ENCODE results near the gene KRTAP27-1. TPM values are rescaled to one million over a fixed set of nuclear protein-coding genes. Genes with fewer than 3 reads are reported as not detected.

The KRTAP27-1 gene, protein sequence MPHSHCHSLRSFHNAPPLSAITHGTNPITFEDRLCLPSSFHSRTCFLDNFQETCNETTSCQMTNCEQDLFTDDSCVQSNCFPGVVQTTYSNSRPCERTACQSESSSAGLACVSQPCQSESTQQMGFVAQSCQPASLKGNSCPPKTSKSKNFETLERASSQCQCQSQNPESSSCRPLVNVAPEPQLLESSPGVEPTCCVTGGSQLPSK
- not detected for total RNA-seq

DNA sequence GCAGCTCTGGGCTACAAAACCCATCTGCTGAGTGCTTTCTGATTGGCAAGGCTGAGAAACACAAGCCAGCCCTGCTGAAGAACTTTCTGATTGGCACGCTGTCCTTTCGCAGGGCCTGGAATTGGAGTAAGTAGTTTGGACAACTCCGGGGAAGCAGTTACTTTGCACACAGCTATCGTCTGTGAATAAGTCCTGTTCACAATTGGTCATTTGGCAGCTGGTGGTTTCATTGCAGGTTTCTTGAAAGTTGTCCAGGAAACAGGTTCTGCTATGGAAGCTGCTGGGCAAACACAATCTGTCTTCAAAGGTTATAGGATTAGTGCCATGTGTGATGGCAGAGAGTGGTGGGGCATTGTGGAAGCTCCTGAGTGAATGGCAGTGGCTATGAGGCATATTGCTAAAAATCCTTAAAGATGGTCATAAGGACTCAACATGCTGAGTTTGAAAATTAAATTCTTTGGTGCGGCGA, at the start of gene KRTAP27-1:
Gene KRTAP27-1, minus strand, starts transcription at position 419 of the 469 bp plus-strand sequence. Its CDS starts 26 bp downstream, at position 393.
- no peak for DNase-seq (ENCODE audit: low spot score)

DNA sequence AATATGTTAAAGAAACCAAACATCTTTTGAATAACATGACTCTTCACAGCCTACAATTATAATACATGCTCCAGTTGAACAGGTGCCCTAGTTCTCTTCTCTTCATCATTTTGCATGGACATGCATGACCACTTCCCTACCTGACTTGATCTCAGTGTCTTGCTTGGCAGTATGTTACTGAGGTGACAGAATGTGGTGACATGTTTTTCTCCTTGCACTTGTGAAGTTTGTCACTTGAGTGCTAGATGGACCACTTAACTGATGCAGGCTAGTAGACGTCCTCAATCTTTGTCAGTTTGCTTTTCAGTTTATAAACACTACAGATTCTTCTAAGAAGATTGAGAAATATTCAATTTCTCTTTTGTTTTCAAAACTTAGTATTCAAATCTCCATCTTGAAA, 44.7 kb upstream of the KRTAP27-1 start:
- no peak for DNase-seq (ENCODE audit: low spot score)

DNA sequence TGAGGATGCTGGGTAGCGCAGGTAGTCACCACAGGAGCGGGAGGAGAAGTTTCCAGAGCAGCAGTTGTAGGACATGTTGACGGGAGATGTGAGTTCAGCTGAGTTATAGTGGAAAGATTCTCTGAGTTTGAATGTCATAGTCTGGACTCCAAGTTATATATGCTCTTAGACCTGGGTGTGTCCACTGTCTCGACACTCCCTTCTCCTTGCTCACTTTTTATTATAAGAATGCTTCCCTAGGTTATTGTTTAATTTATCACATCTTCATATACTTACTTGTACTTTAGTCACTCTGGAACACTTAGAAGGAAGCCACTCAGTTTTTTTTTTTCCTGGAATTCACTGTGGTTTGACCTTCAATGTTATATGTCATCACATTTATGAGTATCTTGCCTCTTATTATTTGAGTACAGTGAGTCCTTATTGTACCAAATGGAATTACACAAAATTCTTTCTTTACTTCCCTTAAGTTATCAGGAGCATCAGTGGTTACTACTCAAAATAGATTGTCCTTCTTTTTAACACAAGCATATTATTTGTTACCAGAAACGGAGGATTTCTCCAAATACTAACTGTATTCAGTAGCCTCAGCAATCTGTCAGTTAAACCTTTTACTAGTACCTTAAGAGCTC, 34.8 kb upstream of the KRTAP27-1 start, which contains the start of gene KRTAP13-2:
Gene KRTAP13-2, minus strand, starts transcription at position 133 of the 632 bp plus-strand sequence. Its CDS starts 58 bp downstream, at position 75.
- DNase-seq (ENCODE audit: low spot score), result no peak

DNA sequence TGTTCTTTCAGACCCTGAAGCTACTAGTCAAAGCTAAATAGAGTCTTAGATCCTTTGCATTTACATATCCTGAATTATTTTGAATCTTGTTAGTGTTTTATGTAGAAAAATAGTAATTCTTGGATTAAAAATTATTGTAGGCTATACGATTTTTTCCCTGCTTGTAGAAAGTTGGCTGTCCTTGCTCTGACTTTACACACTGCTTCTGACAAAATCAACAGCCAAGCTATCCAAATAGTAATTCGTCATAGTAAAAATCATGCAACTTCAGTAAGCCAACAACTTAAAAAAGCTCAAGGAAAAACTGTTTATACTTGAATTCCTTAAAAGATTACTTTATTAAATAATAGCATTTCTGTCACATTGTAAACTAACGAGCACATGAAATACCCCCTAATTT, 18.4 kb upstream of the KRTAP27-1 start:
- DNase-seq (ENCODE audit: low spot score), result no peak

DNA sequence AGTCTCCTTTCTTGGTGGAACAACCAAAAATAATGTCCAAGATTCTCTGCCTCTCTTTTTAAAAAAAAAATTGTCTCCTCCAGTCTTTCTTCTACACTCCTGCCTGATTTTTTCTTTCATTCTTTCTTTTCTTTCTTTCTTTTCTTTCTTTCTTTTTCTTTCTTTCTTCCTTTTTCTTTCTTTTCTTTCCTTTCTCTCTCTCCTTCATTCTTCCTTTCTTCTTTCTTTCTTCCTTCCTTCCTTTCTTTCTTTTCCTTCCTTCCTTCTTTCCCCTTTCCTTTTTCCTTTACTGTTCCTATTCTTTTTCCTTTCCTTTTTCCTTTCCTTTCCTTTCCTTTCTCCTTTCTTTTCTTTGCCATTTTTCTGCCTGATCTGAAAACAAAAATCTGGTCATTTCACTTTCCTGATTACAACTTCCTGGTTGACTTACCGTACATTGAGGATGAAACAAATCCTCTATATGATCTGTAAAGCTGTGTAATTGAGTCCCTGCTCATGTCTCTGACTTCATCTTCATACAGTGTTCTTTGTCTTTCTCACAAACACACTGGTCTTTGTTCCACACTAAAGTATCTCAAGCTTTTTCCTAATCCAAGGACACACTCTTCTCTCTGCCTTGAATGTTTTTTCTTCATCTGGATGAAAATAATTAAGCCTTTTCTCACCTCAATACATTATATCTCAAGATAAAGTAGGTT, 17.0 kb upstream of the KRTAP27-1 start:
- no peak for DNase-seq (ENCODE audit: low spot score)

DNA sequence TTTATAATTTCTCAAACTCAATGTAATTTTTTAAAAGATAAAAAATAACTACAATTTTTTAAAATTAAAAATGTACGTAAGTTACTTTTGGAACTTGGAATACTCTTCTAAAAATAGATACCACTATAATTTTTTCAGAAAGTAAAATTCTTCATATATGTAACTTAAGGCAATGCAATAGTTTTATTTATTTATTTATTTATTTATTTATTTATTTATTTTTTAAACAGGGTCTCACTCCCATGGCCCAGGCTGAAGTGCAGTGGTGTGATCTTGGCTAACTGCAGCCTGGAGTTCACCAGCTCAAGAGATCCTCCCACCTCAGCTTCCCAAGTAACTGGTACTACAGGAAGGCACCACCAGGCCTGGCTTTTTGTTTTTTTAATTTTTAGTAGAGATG, 14.0 kb upstream of the KRTAP27-1 start:
- no peak for DNase-seq (ENCODE audit: low spot score)

DNA sequence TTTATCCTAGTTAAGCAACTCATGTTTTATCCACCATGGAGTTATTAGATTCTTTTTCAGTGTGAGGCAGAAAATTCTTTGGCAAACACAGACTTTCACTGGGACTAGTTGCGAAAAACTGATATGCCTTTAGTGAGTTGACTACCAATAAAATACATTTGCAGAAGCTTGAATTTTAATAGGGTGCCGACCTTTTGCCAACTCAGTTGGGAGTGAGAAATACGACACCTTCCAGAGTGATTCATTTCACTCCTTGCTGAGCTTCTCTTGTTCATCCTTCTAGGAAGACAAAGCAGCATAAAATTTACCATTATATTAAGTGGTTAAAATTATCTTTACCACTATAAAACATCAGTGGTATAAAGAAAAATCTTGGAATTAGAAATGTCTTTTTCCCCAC, 12.1 kb upstream of the KRTAP27-1 start:
- no peak for DNase-seq (ENCODE audit: low spot score)

DNA sequence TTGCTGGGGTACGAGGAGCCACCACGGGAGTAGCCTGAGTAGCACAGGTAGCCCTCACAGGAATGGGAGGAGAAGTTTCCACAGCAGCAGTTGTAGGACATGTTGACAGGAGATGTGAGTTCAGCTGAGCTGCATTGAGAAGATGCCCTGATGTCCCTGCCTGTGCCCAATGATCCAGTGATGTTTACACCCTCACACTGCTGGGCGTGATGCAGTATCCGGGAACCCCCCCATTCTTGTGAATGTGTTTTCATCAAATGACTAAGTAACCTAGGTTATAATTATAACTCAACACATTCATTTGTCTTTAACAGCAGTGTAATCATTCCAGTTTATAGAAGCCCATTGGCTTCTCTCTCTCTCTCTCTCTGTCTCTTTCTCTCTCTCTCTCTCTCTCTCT, 11.0 kb upstream of the KRTAP27-1 start, which contains the start of gene KRTAP23-1:
Gene KRTAP23-1, minus strand, starts transcription at position 101 of the 400 bp plus-strand sequence. Its CDS starts 0 bp downstream, at position 101.
- no peak for DNase-seq (ENCODE audit: low spot score)

DNA sequence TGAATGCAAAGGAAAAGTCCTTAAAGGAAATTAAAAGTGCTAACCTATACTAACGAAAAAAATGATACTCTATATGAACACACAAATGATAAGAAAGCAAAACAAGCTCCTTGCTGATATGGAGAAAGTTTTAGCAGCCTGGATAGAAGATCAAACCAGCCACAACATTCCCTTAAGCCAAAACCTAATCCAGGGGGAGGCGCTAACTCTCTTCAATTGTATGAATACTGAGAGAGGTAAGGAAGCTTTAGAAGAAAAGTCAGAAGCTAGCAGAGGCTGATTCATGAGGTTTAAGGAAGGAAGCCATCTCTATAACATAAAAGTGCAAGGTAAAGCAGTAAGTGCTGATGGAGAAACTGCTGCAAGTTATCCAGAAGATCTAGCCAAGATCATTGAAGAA, 7.5 kb upstream of the KRTAP27-1 start:
- DNase-seq (ENCODE audit: low spot score), result no peak

DNA sequence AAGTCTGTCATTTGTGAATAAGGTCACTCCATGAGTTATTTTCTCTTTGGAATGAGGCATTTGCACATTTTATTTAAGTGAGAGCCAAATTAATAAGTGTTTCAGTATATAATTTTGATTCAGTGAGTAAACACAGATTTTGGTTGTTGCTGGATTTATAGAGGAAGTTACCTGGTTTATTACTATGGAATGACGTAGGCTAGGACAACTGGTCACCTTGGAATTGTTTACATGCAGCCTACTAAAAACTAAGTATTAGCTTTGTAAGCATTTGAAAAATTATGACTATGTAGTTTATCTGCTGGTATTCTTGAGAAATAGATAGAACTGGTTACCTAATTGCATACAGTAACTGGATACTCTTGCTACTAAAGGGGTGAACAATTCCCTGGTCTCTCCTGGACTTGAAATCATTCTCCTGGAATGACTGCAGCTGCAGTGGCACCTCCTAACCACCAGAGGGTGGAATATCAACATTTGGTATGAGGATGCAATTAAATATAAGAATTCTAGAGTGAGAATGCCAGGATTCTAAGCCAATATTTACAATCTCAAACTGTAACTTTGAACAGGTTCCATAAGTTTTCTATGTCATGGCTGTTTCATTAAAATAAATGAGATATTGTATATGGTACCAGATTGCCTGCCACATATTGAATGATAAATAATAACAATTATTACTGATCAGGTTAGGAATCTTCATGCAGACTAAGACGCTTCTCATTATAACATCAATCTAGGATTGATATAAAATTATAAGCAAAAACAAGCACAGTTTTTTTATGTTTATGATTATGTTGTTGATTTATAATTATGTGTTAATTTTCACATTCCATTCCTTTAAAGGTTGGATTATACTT, 3.5 kb upstream of the KRTAP27-1 start:
- no peak for DNase-seq (ENCODE audit: low spot score)

DNA sequence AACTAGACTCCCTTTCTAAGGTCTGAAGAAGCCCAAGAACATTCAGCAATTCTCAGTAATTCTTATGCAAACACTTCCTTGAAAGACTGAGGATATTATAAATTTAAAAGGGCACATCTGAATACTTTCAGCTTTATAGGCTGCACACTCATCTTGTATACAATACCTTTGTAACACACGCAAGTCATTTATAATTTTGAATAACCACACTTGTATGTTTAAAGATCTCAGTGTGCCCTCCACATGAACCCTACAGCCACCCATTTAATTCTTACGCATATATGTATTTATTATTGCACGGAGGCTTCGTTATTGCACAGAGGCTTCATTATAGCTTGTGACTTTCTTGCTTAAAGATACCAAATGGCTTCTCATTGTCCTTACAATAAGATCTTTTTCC, 1.2 kb upstream of the KRTAP27-1 start:
- no peak for DNase-seq (ENCODE audit: low spot score)

DNA sequence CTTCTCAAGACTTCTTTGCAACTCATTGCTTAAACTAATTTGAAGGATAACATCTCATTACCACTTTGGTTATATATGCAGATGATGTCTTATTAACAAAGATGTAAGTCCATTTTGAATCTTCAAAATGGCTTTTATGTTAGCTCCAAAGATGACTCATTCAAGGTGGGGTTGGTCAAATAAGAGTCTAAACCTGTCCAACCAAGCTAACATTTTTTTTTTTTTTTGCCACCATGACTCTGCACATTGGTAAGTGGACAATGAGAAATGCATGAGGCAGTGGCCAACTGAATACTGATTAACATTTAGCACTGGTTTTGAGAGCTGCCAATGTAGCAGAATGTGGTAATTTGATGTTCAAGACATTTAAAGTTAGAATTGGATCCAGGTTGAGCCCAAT, 278 bp upstream of the KRTAP27-1 start:
- DNase-seq (ENCODE audit: low spot score), result no peak

DNA sequence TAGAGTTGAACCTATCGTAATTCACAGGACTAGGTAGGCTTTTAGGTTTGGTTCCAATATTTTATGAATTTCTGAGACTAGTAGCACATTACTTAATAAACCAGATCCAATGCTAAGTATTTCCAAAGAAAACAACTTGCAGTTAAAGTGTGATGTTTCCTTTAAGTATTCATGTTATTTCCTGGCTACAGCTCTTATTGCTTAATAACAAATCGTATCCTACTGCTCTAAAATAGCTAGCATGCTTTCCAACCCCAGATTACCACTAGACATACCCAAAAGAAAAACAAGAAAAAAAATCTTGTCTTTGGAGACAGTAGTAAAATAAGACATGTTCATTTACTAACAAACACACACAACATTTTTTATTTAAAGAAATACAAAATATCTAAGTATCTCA, 898 bp downstream of the KRTAP27-1 start:
- DNase-seq (ENCODE audit: low spot score), result no peak

DNA sequence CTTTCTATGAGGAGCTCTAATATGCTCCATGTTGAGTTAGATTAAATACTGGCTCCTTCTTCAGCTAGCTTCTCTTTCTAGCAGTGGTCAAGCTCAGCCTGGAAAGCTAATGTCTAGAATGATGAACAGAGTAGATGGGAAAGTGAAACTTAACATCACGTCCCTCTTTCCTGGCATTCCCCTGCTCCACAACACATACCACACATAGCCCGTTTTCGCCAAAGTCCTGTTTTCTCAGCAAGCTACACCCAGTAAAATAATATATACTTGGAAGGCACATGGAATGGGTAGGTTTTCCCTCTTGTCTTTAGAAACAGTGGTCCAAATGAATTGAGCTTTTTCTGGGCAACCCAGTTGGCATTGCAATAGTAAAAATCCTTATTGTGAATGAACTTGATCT, 3.8 kb downstream of the KRTAP27-1 start:
- DNase-seq (ENCODE audit: low spot score), result no peak

DNA sequence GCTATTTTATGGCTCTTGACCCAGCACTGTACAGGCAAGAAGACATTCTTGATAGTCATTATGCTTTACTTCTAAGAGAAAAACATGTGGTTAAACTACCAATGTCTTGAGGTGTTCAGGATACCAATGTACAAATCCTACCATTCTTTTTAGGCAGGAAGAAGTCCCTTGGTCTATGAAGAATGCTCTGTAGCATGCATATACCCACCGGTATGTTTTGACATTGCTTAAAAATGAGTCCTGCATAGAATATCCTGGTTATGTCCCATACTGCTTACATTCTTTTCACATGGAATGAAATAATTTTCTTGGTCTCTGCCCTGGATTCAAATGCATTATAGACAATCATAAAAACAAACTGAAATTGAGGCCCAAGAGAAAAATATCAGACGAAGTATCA, 4.8 kb downstream of the KRTAP27-1 start:
- no peak for DNase-seq (ENCODE audit: low spot score)

DNA sequence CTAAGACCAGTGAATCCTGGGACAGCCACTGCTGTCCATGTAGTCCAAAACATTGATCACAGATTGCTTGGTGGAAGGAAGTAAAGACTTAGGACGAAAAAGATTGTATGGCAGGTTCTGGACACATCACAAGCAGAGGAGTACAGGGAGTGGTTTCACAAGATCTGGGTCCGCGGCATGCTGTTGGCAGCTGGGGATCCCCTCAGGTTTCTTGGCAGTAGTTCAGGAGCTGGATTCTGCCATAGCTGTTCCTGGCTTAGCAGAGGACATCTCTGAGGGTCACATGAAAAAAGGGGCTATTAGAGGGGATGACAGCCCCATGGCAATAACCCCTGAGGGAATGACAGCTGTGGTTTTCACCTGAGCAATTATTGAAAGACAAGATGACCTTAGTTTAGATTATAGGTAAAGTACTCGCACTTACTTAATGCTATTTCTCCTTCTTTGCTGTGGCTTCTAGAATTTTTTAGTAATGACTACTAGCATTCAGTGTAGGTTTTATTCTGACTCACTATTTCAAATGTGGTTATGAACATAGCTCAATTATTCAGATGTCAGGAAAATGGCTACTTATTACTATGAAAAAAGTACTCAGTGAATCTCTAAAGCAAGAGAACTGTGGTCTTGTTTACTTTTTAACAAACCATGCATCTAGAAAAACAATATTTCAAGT, 8.2 kb downstream of the KRTAP27-1 start:
- no peak for DNase-seq (ENCODE audit: low spot score)

DNA sequence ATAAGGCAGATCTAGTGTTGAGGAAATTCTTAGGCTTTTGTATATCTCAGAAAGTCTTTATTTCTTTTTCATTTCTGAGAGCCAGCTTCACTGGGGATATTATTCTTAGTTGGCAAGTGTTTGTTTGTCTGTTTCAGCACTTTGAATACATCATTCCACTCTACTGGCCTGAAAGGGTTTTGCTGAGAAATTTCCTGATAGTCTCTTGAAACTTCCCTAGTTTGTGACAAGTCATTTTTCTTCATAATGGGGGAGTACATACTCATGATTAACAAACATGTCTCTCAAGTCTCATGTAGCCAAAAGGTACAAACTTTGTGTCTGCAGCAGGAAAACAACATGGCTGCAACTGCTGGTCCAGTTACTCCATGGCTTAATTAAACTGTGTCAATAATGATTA, 11.1 kb downstream of the KRTAP27-1 start:
- DNase-seq (ENCODE audit: low spot score), result no peak

DNA sequence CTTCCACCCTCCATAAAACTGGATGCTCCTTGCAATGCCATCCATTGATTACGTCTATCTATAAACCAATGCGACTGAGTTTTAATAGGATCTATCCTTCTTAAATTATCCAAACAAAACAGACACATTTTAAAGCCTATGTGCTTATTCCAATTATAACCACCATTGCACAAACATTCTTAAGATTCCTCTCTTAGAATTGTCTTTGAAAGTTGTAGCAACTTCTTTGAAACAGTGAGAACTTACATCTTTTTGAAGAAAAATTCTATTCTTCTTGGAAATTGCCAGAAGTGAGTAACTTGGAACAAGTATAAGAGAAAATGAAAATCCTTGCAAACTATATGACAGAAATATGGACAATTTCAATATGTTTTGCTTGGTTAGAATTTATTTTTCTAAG, 17.3 kb downstream of the KRTAP27-1 start, which contains the start of gene KRTAP26-1:
Gene KRTAP26-1, minus strand, starts transcription at position 101 of the 400 bp plus-strand sequence. CDS start 280 bp downstream, outside the sequence.
- no peak for DNase-seq (ENCODE audit: low spot score)

DNA sequence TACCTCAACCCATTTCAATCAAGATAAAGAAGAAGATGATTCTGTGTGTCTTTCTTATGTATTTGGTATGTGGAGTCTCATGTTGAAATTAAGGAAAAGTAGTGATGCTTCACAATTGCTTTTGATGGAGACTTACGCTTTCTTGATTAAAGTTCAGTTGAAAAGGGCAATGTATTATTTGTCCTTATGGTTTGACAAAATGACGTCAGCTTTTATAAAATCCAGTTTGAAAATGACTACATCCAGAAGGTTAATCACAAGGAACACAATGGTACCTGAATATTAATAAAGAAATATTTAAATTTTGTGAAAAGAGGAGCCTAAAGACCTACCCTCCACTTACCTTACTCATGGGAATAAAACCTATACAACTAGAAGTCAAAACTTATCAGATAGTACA, 21.8 kb downstream of the KRTAP27-1 start:
- DNase-seq (ENCODE audit: low spot score), result no peak

DNA sequence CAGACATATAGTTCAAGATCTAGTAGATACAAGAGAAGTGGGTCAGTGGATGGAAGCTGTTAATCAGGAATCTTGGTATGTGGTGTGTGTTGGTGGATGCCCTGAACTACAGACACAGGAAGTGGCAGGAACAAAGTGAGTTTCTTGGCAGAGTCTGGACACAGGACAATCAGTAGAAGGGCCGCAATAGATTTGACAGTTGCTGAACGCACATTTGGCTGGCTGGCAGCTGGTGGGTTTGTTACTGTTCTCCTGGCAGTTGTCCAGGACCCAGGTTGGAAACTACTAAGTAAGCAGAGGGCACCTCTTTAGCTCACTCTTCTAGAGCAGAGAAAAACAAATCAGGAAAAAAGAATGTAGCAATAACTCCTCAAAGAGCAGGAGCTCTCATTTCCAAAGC, 30.6 kb downstream of the KRTAP27-1 start:
- no peak for DNase-seq (ENCODE audit: low spot score)

DNA sequence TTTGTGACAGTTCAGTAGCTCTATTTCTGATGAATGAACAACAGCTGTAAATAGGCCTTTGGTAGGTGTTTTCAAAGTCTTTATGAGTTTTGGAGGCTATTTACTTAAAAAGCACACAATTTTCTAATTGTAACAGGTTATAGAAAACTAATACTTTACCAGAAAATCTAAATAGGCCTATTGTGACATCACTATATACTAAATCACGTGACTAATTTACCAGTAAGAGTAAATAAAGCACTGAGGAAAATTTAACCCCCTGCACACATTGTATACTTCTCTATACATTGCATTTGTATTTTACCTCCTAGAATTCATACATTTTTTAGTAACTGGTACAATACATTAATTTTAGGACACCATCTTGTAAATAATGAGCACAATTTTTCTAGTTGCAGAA, 32.4 kb downstream of the KRTAP27-1 start:
- no peak for DNase-seq (ENCODE audit: low spot score)
